Mesothelial cell of epicardium (in vitro differentiated cells): Measurements from ENCODE around the gene USH2A. TPM values are rescaled to one million over a fixed set of nuclear protein-coding genes. Genes with fewer than 3 reads are reported as not detected.

Experiments
- DNase-seq, 2 experiments: peaks; one replicate each; pipeline ENCODE4 v3.0.0; 2021; ENCODE audit warnings: low spot score in 2 of 2; ENCODE audit not compliant: unreplicated experiment in 2 of 2
- H3K27ac Mint-ChIP-seq: 2 replicates; pipeline ENCODE4 v1.8.0; 2021; ENCODE audit warnings: mixed read lengths
- H3K27me3 Mint-ChIP-seq: 2 replicates; pipeline ENCODE4 v1.8.0; 2021; ENCODE audit warnings: low read depth, mixed read lengths
- H3K36me3 Mint-ChIP-seq: 2 replicates; pipeline ENCODE4 v1.8.0; 2021; ENCODE audit warnings: mixed read lengths
- H3K4me1 Mint-ChIP-seq: 2 replicates; pipeline ENCODE4 v1.8.0; 2021; ENCODE audit warnings: mixed read lengths
- H3K4me3 Mint-ChIP-seq: 2 replicates; pipeline ENCODE4 v1.8.0; 2021; ENCODE audit warnings: mild to moderate bottlenecking, moderate library complexity, mixed read lengths
- H3K9me3 Mint-ChIP-seq: 2 replicates; pipeline ENCODE4 v1.8.0; 2021; ENCODE audit warnings: mixed read lengths
- CTCF ChIP-seq: fragments of 200-600 bp; sonication (generic); IDR thresholded peaks from one replicate; pipeline ENCODE4 v1.5.0; 2021; ENCODE audit warnings: antibody characterized with exemption; ENCODE audit not compliant: unreplicated experiment
- total RNA-seq: library from RNA; stranded (reverse); gene quantifications from 3 replicates; pipeline ENCODE4 v1.2.1, GENCODE V29; 2021

Gene USH2A
- total RNA-seq, 1 donor from 2014 or later, result 0.02 TPM

- Mint-ChIP-seq H3K4me1 (no peaks in the 10 kb centered on the region), H3K36me3 (no peaks in the 10 kb centered on the region), H3K4me3 (no peak overlapping the region), H3K27ac (no peak overlapping the region), H3K27me3 (peaks cover 5% of the 10 kb centered on the region), H3K9me3 (peaks cover 5% of the 10 kb centered on the region)
- no peak for DNase-seq
- no peak for TF ChIP-seq CTCF
Observed at GRCh38 chr1:215643592-215644321, 779.5 kb downstream of the USH2A start.

- Mint-ChIP-seq H3K36me3 (no peaks in the 10 kb centered on the region), H3K27me3 (peaks cover 5% of the 10 kb centered on the region), H3K27ac (no peak overlapping the region), H3K4me1 (peaks cover 4% of the 10 kb centered on the region), H3K9me3 (peaks cover 5% of the 10 kb centered on the region), H3K4me3 (no peak overlapping the region)
- DNase-seq, result no peak
- TF ChIP-seq CTCF, result no peak
Observed at GRCh38 chr1:215640429-215641148, 782.7 kb downstream of the USH2A start.

- Mint-ChIP-seq H3K36me3 (no peaks in the 10 kb centered on the region), H3K4me1 (peaks cover 4% of the 10 kb centered on the region), H3K4me3 (no peak overlapping the region), H3K27ac (no peak overlapping the region), H3K27me3 (peaks cover 3% of the 10 kb centered on the region), H3K9me3 (no peaks in the 10 kb centered on the region)
- DNase-seq, result no peak
- no peak for TF ChIP-seq CTCF
Observed at GRCh38 chr1:215637041-215637573, 786.1 kb downstream of the USH2A start.

- DNase-seq, result no peak
- Mint-ChIP-seq H3K27me3 (peaks cover 3% of the 10 kb centered on the region), H3K27ac (no peak overlapping the region), H3K36me3 (no peaks in the 10 kb centered on the region), H3K4me3 (no peak overlapping the region), H3K9me3 (no peaks in the 10 kb centered on the region), H3K4me1 (peaks cover 4% of the 10 kb centered on the region)
- no peak for TF ChIP-seq CTCF
Observed at GRCh38 chr1:215636258-215636965, 786.8 kb downstream of the USH2A start.

GRCh38 chr1:215635827-215636226, 787.4 kb downstream of the USH2A start:
- DNase-seq, result no peak
- Mint-ChIP-seq H3K4me1 (peaks cover 4% of the 10 kb centered on the region), H3K9me3 (no peaks in the 10 kb centered on the region), H3K4me3 (no peak overlapping the region), H3K27me3 (peaks cover 3% of the 10 kb centered on the region), H3K36me3 (no peaks in the 10 kb centered on the region), H3K27ac (no peak overlapping the region)
- no peak for TF ChIP-seq CTCF
